Measurements from ENCODE around the gene TAF12.
"Not testable (repeated sequence)": the region's sequence is repeated elsewhere in the genome, so short reads cannot be mapped to it uniquely, and the experiment has no call there.

TAF12 gene, protein sequence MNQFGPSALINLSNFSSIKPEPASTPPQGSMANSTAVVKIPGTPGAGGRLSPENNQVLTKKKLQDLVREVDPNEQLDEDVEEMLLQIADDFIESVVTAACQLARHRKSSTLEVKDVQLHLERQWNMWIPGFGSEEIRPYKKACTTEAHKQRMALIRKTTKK

GRCh38 chr1:28642847-28643635 lies at the start of gene TAF12:
Gene TAF12, minus strand, starts transcription at chr1:28643067. Its CDS starts 20,986 bp downstream, at chr1:28622081.
- peak; percentile 74 for DNase-seq (ENCODE audit: low spot score)

GRCh38 chr1:28691627-28692026 lies 48.8 kb upstream of the TAF12 start:
- DNase-seq (ENCODE audit: low spot score): not testable (repeated sequence)

DNA sequence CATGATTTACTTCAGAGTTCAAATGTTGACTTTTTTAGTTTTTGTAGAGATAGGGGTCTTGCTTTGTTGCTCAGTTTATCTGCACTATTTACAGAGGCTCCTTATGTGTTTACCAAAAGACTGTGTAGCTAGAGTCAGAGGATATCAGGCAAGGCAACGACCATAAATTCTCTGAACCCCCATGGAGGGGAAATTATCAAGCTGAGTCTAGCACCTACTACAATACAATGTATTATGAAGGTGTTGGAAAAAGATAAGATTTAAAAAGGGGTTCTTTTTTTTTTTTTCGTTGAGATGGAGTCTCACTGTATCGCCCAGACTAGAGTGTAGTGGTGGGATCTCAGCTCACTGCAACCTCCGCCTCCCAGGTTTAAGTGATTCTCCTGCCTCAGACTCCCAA lies 42.1 kb upstream of the TAF12 start:
- DNase-seq (ENCODE audit: low spot score): no peak

DNA sequence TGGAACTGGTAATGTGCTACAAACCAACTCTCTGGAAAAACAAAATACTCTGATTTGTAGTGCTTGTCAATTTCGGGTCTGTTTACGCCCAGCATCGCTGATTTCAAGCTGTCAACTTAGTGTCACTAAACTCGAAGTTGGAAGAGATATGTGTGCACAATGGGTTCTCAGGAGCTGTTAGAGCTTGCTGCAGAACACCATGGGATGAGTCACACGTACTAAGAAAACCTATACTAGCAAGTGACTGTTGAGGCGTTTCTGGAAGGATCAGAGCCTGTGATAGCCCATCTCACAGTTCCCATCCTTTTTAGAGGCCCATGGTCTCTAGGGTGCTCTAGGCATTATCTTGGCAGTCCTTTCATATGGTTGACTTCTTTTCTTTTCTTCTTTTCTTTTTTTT lies 40.0 kb upstream of the TAF12 start:
- no peak for DNase-seq (ENCODE audit: low spot score)

GRCh38 chr1:28680151-28680550 lies 37.3 kb upstream of the TAF12 start:
- no peak for DNase-seq (ENCODE audit: low spot score)

GRCh38 chr1:28675924-28676257 lies 33.0 kb upstream of the TAF12 start:
- DNase-seq (ENCODE audit: low spot score): no peak

GRCh38 chr1:28672971-28673370 lies 30.1 kb upstream of the TAF12 start:
- not testable (repeated sequence) for DNase-seq (ENCODE audit: low spot score)

- no peak for DNase-seq (ENCODE audit: low spot score)
Observed at GRCh38 chr1:28671254-28671780, 28.4 kb upstream of the TAF12 start.

- peak; percentile 42 for DNase-seq (ENCODE audit: low spot score)
Observed at GRCh38 chr1:28668956-28669723, 26.3 kb upstream of the TAF12 start.

- peak; percentile 88 for DNase-seq (ENCODE audit: low spot score)
Observed at GRCh38 chr1:28668191-28668955, 25.5 kb upstream of the TAF12 start, which contains the start of gene GMEB1. Gene GMEB1, plus strand, starts transcription at chr1:28668784. Its CDS starts 14,829 bp downstream, at chr1:28683613.

DNA sequence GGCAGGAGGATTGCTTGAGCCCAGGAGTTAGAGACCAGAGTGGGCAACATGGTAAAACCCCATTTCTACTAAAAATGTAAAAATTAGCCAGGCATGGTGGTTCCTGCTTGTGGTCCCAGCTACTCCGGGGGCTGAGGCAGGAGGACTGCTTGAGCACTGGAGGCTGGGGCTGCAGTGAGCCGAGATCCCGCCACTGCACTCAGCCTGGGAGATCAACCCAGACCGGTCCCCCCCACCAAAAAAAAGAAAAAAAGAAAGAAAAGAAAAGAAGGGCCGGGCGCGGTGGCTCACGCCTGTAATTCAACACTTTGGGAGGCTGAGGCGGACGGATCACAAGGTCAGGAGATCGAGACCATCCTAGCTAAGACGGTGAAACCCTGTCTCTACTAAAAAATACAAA lies 23.9 kb upstream of the TAF12 start:
- DNase-seq (ENCODE audit: low spot score): no peak

DNA sequence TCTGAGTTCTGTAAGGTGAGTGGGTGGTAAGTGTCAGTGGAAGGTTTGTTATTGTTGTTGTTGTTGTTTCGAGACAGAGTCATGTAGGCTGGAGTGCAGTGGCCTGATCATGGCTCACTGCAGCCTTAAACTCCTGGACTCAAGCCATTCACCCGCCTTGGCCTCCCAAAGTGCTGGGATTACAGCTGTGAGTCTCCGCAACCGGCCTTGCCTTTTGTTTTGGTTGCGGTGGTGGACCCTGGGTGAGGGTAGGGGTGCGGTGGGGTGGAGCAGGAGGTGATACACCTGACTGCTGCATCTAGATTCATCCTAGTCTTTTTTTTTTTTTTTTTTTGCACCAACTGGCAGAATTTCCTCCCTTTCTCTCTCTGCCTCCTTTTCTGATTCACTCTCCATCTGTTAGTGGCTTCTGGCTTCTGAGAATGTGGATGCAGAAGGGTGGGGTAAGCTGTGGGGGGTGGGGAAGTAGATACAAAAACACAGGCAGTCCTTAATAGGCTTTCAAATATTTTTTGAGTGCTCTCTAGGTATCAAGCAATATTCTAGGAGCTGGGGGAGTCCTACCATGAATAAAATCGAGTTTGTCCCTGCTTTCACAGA lies 21.1 kb upstream of the TAF12 start:
- no peak for DNase-seq (ENCODE audit: low spot score)

DNA sequence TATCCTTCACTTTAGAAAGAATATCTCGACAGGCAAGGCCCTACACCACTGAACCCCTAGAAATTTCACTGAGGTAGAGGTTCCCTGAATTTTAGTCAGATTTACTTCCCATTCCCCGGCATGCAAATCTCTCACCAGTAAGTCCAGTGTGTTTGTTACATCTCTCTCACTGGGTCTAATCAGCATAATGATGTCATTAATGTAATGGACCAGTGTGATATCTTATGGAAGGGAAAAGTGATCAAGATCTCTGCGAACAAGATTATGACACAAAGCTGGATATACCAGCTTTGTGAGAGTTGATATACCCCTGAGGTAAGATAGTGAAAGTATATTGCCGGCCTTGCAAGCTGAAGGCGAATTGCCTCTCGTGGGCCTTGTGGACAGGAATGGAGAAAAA lies 13.5 kb upstream of the TAF12 start:
- no peak for DNase-seq (ENCODE audit: low spot score)

- DNase-seq (ENCODE audit: low spot score): not testable (repeated sequence)
Observed at GRCh38 chr1:28655448-28656311, 12.8 kb upstream of the TAF12 start.

DNA sequence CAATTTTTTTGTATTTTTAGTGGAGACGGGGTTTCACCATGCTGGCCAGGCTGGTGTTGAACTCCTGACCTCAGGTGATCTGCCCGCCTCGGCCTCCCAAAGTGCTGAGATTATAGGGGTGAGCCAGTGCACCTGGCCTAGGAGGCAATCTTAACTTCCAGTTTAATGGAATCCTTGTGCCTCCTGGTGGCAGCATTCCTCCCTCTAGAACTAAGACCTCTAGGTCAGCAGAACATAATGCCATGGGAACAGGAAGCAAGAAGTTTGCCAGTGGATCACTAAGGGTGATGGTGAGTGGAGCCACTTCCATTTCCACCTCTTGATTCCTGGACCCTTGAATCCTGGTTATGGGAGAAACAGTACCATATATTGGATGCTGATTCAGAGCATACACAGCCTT lies 11.0 kb upstream of the TAF12 start:
- not testable (repeated sequence) for DNase-seq (ENCODE audit: low spot score)

- DNase-seq (ENCODE audit: low spot score): not testable (repeated sequence)
Observed at GRCh38 chr1:28653063-28653462, 10.2 kb upstream of the TAF12 start.

DNA sequence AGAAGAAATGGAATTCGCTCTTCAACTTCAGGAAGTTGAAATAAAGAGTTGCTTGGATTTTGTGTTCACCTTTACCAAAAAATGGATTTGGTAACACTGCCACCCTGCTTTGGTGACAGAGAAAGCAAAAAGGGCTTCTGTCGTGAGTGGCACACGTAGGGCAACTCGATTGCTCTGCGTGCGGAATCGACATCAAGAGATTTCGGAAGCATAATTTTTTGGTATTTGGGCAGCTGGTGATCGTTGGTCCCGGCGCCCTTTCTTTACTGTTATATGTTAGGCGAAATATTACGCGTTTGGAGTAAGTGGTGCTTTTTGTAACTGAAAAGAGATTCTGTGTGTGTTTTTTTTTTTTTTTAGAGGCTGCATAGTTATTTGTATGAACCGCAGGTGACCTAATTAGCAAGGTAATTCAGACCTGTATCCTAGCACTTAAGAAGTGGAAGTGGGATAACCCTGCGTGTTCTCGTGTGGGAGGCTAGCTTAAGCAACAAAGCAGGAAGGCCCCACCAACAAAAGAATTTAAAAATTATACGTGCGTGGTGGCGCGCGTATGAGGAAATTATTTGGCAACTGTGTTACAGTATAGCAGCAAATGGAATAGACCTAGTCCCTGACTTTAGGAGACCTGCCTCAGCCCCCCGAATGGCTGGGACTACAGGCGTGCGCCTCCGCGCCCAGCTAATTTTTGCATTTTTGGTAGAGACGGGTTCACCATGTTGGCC lies 5.8 kb upstream of the TAF12 start, which contains the start of gene RNU11:
TSS of gene RNU11 (plus strand) at position 127 of the 725 bp plus-strand sequence.
- DNase-seq (ENCODE audit: low spot score): peak; percentile 48

- DNase-seq (ENCODE audit: low spot score): peak; percentile 71
Observed at GRCh38 chr1:28648008-28648473, 5.2 kb upstream of the TAF12 start.

DNA sequence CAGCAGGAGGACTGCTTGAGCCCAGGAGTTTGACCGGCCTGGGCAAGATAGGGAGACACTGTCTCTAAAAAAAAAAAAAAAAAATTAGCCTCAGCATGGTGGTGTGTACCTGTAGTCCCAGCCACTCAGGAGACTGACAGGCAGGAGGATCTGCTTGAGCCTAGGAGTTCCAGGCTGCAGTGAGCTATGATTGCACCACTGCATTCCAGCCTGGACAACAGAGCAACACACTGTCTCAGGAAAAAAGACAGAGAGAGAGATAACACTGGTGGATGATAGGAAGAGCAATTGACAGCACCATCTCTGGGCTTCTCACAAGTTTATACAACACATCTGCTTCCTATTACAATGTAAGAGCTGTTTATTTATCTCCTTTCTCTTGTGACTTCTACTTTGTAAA lies 3.2 kb upstream of the TAF12 start:
- no peak for DNase-seq (ENCODE audit: low spot score)

GRCh38 chr1:28645406-28645805 lies 2.5 kb upstream of the TAF12 start:
- DNase-seq (ENCODE audit: low spot score): not testable (repeated sequence)
